ENCODE data around the gene BICDL2. TPM values are rescaled to one million over a fixed set of nuclear protein-coding genes. Genes with fewer than 3 reads are reported as not detected.

BICDL2 gene
- total RNA-seq, 2 experiments from 2014 or later: not detected

DNA sequence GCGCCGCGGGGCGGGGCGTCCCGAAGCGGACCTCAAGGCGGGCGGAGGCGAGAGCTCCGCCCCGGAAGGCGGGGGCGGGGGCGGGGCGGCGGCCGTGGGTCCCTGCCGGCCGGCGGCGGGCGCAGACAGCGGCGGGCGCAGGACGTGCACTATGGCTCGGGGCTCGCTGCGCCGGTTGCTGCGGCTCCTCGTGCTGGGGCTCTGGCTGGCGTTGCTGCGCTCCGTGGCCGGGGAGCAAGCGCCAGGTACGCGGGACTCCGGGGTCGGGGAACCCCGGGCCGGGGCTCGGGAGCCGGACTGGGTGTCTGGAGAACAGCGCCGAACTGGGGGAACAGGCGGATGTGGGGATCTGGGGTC is 16.5 kb downstream of the BICDL2 start, which contains the start of gene TNFRSF12A:
Gene TNFRSF12A (plus strand): TSS at position 122 of the 357 bp plus-strand sequence. CDS start 30 bp downstream, at position 152.
- peaks cover 5% of the 10 kb centered on the region for H3K27me3 Mint-ChIP-seq (ENCODE audit: low read depth)
- H3K4me1 Mint-ChIP-seq (ENCODE audit: low read depth): peaks cover 47% of the 10 kb centered on the region
- intact Hi-C loops (cut with micrococcal nuclease): loop anchor here (2.0 to 5.0 kb wide), 7 partner anchors 15 to 973 kb away; partner anchors contain the start of genes CLUAP1, NTHL1, SRRM2 and TSC2
- H3K4me3 Mint-ChIP-seq: peak within 1 kb of the TSS; percentile 95
- peak; percentile 62 for DNase-seq
- peaks cover 2% of the 10 kb centered on the region for H3K36me3 Mint-ChIP-seq (ENCODE audit: low read depth)
- peak within 1 kb of the TSS; percentile 98 for H3K27ac Mint-ChIP-seq
- CTCF ChIA-PET: interaction anchor here (1.4 to 17.7 kb wide), 4 partner anchors 8 to 46 kb away, joined by 4 to 310 read pairs (median 40); partner anchors contain the start of gene CLDN9
- no peaks in the 10 kb centered on the region for H3K9me3 Mint-ChIP-seq

DNA sequence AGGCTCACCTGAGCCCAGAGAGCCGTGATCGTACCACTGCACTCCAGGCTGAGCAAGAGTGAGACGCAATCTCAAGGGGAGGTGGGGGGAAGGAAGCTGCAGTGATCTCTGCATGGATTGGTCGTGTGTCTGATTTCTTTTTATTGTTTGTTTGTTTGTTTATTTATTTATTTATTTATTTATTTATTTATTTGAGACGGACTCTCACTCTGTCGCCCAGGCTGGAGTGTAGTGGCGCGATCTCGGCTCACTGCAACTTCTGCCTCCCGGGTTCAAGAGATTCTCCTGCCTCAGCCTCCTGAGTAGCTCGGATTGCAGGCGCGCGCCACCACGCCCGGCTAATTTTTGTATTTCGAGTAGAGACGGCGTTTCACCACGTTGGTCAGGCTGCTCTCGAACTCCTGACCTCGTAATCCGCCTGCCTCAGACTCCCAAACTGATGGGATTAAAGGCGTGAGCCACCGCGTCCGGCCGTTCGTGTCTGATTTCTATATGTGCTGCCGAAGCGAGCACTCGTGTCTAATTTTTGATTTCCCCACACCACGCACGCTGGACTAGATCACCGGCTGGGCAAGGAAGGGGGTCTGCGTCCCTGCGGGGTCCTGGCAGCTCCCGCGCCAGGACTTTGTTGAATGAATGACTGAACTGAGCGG is 17.0 kb downstream of the BICDL2 start:
- Mint-ChIP-seq H3K4me1 (ENCODE audit: low read depth) (peaks cover 44% of the 10 kb centered on the region), H3K27me3 (ENCODE audit: low read depth) (peaks cover 5% of the 10 kb centered on the region), H3K36me3 (ENCODE audit: low read depth) (peaks cover 2% of the 10 kb centered on the region), H3K27ac (peak overlapping the region; percentile 46), H3K9me3 (no peaks in the 10 kb centered on the region), H3K4me3 (peak overlapping the region; percentile 79)
- CTCF ChIA-PET: interaction anchor here (0.7 to 17.7 kb wide), 5 partner anchors 8 to 129 kb away, joined by 3 to 310 read pairs (median 14); partner anchors contain the start of gene CLDN9
- intact Hi-C loops (cut with micrococcal nuclease): loop anchor here (2.0 to 5.0 kb wide), 7 partner anchors 15 to 972 kb away; partner anchors contain the start of genes CLUAP1, NTHL1, SRRM2 and TSC2
- DNase-seq: no peak

DNA sequence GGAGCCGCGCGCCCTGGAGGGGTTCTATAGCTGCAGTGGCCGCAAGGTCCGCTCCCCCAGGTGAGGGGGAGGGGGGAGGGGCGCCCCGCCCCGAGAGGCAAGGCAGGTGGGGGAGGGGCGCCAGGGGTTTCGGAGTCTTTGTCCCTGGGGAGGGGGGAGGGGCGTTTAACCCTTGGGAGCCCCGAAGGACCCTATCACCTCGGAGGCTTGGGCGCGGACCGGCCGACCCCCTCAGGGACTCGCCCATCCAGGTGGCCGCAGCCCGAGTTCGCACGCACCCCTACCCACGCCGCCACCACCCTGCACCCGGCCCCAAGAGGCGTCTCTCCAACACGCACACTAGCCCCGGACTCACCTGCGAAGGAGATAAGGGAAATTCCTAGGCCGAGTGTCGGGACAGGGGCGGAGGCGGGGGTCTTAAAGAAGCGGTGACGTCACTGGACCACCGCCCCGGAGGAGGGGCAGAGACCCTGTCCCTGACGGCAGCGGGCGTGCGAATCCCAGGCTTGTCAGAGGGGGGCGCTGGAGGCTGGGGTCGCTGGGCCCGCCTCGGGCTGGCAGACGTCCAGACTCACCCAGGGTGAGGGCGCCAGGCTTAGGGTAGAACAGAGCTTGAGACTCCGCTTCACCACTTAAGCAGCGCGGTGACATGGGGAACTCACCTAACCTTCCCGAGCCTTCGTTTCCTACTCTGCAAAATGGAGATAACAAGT is 18.8 kb downstream of the BICDL2 start, which contains the start of gene CLDN6:
Gene CLDN6 (minus strand): TSS at position 390 of the 713 bp plus-strand sequence. CDS start 2,162 bp downstream, outside the sequence.
- H3K27ac Mint-ChIP-seq: no peak within 1 kb of the TSS
- H3K9me3 Mint-ChIP-seq: no peaks in the 10 kb centered on the region
- H3K36me3 Mint-ChIP-seq (ENCODE audit: low read depth): no peaks in the 10 kb centered on the region
- intact Hi-C loops (cut with micrococcal nuclease): no loop called here
- peaks cover 36% of the 10 kb centered on the region for H3K4me1 Mint-ChIP-seq (ENCODE audit: low read depth)
- H3K4me3 Mint-ChIP-seq: no peak within 1 kb of the TSS
- DNase-seq: peak; percentile 58
- CTCF ChIA-PET: interaction anchor here (1.0 to 17.7 kb wide), 3 partner anchors 10 to 14 kb away, joined by 4 to 310 read pairs (median 67); partner anchors contain the start of gene CLDN9
- H3K27me3 Mint-ChIP-seq (ENCODE audit: low read depth): peaks cover 5% of the 10 kb centered on the region

DNA sequence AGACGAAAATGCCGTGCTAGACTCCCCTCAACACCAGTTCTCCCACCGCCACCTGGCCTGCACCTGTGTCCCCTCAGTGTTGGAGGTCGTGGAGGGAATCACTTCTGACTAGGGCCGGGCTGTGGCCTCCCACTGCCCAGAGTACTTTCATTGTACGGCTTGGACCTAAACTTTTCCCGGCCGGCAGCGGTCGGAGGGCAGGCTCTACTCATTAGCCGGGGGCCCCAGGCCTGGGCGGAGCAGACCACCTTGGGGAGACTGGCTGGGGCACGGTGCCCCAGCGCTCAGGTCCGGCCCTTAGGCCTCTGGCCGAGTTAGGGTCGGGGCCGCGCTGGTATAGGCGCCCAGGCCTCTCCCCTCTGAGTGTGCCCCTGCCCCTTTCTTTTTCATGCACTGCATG is 19.4 kb downstream of the BICDL2 start:
- H3K4me1 Mint-ChIP-seq (ENCODE audit: low read depth): peaks cover 31% of the 10 kb centered on the region
- no peaks in the 10 kb centered on the region for H3K36me3 Mint-ChIP-seq (ENCODE audit: low read depth)
- no peak for DNase-seq
- CTCF ChIA-PET: no interaction called here
- no peak overlapping the region for H3K4me3 Mint-ChIP-seq
- H3K27ac Mint-ChIP-seq: no peak overlapping the region
- intact Hi-C loops (cut with micrococcal nuclease): no loop called here
- H3K9me3 Mint-ChIP-seq: no peaks in the 10 kb centered on the region
- H3K27me3 Mint-ChIP-seq (ENCODE audit: low read depth): peaks cover 5% of the 10 kb centered on the region

DNA sequence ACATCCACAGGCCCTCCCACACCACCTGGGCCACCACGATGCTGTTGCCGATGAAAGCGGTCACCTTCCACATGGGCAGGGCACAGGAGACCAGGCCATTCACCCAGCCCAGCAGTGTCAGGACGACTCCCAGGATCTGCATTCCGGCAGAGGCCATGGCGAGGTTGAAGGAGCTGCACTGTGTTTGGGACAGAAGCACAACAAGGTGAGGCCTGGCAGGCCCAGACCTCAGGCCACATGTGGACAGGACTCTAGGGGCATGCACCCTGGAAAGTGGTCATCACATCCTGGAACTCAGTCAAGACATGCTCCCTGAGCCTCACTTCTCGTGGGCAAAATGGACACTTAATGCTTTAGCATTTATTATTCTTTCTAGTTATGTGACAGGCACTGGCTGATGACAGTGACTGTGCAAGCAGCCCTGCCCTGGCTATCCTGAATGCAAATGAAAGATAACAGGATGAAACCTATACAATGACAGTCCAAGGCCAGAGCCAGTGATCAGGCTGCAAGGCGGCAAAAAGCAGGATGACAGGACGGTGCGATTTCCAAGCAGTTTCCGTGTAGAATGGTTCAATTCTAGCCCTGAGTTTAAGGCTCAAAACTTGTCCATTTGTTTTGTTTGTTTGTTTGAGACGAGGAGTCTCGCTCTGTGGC is 20.8 kb downstream of the BICDL2 start:
- no peak for DNase-seq
- Mint-ChIP-seq H3K4me3 (no peak overlapping the region), H3K4me1 (ENCODE audit: low read depth) (peaks cover 22% of the 10 kb centered on the region), H3K27me3 (ENCODE audit: low read depth) (peaks cover 5% of the 10 kb centered on the region), H3K36me3 (ENCODE audit: low read depth) (no peaks in the 10 kb centered on the region), H3K27ac (no peak overlapping the region), H3K9me3 (no peaks in the 10 kb centered on the region)
- CTCF ChIA-PET: no interaction called here
- intact Hi-C loops (cut with micrococcal nuclease): no loop called here

DNA sequence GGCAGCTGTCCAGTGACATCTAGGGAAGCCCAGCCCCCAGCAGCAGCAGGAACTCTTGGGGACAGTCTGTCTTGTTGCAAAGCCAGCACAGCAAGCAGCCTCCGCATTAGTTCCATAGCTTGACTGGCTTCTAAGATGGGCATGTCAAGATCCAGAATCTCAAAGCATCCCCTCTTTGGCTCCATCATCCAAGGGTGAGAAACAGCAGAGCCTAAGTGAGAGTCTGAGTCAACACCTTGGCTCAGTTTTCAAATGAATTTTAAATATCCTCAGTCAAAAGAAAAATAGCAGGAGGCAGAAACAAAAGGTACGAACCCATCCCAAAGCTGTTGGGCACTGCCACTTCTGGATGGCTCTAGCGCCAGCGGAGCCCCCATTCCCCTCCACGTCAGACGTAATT is 21.8 kb downstream of the BICDL2 start:
- Mint-ChIP-seq H3K4me3 (no peak overlapping the region), H3K36me3 (ENCODE audit: low read depth) (no peaks in the 10 kb centered on the region), H3K4me1 (ENCODE audit: low read depth) (peaks cover 16% of the 10 kb centered on the region), H3K9me3 (no peaks in the 10 kb centered on the region), H3K27ac (no peak overlapping the region), H3K27me3 (ENCODE audit: low read depth) (peaks cover 4% of the 10 kb centered on the region)
- DNase-seq: no peak
- intact Hi-C loops (cut with micrococcal nuclease): no loop called here
- CTCF ChIA-PET: no interaction called here

DNA sequence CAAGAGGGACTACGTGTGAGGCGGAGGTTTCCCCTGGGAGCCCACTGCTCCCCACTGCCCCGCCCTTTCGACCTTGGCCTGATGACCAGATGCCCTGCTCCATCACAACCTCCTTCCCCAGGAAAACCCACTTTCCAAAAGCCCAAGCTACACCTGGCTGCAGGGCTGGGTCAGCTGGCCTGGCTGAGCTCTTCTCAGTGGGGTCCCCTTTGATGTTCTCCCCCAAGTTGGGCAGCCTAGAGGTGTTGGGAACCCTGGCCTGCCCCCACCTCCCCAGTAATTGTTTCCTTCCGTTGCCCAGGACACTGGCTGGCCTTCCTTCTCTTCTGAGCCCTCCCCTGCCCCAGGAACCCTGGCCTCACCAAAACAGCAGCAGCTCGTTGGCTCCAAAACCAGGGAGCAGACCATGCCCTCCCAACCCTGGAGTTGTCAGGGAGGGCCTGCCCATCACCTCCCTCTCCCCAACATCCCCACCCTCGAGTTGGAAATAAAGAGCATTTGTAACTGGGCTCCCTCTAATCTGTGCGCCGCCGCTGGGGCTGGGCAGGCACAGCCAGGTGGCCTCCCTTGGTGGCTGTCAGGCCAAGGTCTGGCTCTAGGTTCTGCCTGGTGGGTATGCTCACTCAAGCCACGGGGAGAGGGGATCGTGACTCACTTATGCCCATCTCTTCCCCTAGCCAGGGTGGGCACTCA is 22.6 kb downstream of the BICDL2 start:
- H3K4me3 Mint-ChIP-seq: no peak overlapping the region
- intact Hi-C loops (cut with micrococcal nuclease): no loop called here
- no peak overlapping the region for H3K27ac Mint-ChIP-seq
- peaks cover 3% of the 10 kb centered on the region for H3K27me3 Mint-ChIP-seq (ENCODE audit: low read depth)
- no peak for DNase-seq
- no peaks in the 10 kb centered on the region for H3K36me3 Mint-ChIP-seq (ENCODE audit: low read depth)
- no peaks in the 10 kb centered on the region for H3K9me3 Mint-ChIP-seq
- CTCF ChIA-PET: interaction anchor here (1.0 kb wide), 1 partner anchor 32 kb away, joined by 4 read pairs; no protein-coding TSS in a partner anchor
- H3K4me1 Mint-ChIP-seq (ENCODE audit: low read depth): peaks cover 10% of the 10 kb centered on the region

DNA sequence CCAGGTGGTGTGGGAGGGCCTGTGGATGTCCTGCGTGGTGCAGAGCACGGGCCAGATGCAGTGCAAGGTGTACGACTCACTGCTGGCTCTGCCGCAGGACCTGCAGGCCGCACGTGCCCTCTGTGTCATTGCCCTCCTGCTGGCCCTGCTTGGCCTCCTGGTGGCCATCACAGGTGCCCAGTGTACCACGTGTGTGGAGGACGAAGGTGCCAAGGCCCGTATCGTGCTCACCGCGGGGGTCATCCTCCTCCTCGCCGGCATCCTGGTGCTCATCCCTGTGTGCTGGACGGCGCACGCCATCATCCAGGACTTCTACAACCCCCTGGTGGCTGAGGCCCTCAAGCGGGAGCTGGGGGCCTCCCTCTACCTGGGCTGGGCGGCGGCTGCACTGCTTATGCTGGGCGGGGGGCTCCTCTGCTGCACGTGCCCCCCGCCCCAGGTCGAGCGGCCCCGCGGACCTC is 23.2 kb downstream of the BICDL2 start:
- intact Hi-C loops (cut with micrococcal nuclease): no loop called here
- peaks cover 2% of the 10 kb centered on the region for H3K27me3 Mint-ChIP-seq (ENCODE audit: low read depth)
- H3K9me3 Mint-ChIP-seq: no peaks in the 10 kb centered on the region
- no peak overlapping the region for H3K4me3 Mint-ChIP-seq
- peaks cover 14% of the 10 kb centered on the region for H3K4me1 Mint-ChIP-seq (ENCODE audit: low read depth)
- H3K27ac Mint-ChIP-seq: no peak overlapping the region
- CTCF ChIA-PET: interaction anchor here (1.0 kb wide), 1 partner anchor 31 kb away, joined by 4 read pairs; no protein-coding TSS in a partner anchor
- no peak for DNase-seq
- no peaks in the 10 kb centered on the region for H3K36me3 Mint-ChIP-seq (ENCODE audit: low read depth)

DNA sequence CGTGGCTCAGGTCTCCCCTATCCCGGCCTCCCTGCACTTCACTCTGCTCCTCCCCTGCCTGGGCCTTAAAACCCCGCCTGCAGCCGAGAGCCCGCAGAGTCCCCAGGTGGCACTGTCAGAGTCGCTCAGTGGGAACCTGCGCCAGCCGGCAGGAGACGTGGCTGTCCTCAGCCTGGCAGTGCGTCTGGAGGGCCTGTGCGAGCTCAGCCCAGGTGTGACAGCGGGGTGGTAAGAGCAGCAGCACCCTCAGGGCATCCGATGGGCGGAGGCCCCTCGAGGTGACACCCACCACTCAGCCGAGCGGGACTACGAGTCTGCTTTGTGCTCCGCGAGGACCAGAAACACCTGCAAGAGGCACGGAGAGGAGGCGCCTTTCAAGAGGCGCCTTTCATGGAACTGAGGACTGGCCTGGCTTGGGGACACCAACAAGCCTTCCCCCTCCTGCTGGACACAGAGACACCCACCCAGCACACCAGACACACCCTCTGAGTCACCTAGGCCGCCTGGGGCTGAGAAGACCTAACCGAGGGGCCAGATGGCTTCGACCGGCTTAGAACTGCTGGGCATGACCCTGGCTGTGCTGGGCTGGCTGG is 23.8 kb downstream of the BICDL2 start, which contains the start of gene CLDN9:
Gene CLDN9 (plus strand): TSS at position 96 of the 593 bp plus-strand sequence. CDS start 440 bp downstream, at position 536.
- Mint-ChIP-seq H3K27ac (no peak within 1 kb of the TSS), H3K9me3 (no peaks in the 10 kb centered on the region), H3K4me1 (ENCODE audit: low read depth) (peaks cover 15% of the 10 kb centered on the region), H3K4me3 (no peak within 1 kb of the TSS), H3K36me3 (ENCODE audit: low read depth) (no peaks in the 10 kb centered on the region), H3K27me3 (ENCODE audit: low read depth) (no peaks in the 10 kb centered on the region)
- intact Hi-C loops (cut with micrococcal nuclease): no loop called here
- DNase-seq: no peak
- CTCF ChIA-PET: interaction anchor here (13.3 kb wide), 1 partner anchor 14 kb away, joined by 310 read pairs; the partner anchor contains the start of genes CLDN6, HCFC1R1, THOC6 and TNFRSF12A

DNA sequence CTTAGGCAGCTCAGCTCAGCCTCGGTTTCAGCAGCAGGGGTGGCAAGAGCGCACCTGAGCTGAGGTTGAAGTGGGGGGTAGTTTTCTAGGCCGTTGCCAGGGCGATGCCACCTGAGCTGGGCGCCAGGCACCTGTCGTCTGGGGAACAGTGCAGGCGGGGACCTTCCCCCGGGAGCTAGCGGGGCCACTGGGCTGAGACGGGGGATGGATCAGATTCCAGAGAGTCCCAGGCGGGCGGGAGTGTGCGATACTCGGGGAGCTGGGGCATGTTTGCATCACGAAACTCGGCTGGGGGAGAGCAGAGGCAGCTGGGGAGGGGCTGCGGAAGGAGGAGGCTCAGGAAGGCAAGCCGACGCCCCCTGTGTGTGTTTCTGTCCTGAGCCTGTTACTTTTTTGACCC is 24.5 kb downstream of the BICDL2 start:
- H3K4me3 Mint-ChIP-seq: no peak overlapping the region
- peaks cover 22% of the 10 kb centered on the region for H3K4me1 Mint-ChIP-seq (ENCODE audit: low read depth)
- intact Hi-C loops (cut with micrococcal nuclease): no loop called here
- H3K27me3 Mint-ChIP-seq (ENCODE audit: low read depth): no peaks in the 10 kb centered on the region
- H3K36me3 Mint-ChIP-seq (ENCODE audit: low read depth): no peaks in the 10 kb centered on the region
- CTCF ChIA-PET: interaction anchor here (13.3 kb wide), 1 partner anchor 15 kb away, joined by 310 read pairs; the partner anchor contains the start of genes CLDN6, HCFC1R1, THOC6 and TNFRSF12A
- no peak overlapping the region for H3K27ac Mint-ChIP-seq
- DNase-seq: no peak
- H3K9me3 Mint-ChIP-seq: no peaks in the 10 kb centered on the region

DNA sequence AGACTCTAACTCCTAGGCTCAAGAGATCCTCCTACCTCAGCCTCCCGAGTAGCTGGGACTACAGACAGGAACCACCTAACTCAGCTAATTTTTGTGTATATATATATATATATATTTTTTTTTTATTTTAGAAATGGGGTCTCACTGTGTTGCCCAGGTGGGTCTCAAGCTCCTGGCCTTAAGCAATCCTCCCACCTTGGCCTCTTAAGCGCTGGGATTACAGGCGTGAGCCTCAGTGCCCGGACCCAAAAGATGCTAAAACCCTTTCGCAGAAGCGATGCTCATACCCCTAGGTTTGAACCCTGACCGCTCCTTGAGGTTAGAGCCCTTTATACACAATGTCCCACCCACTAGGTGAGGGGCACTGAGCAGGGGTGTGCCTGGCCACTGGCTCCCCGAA is 26.2 kb downstream of the BICDL2 start:
- peaks cover 2% of the 10 kb centered on the region for H3K27me3 Mint-ChIP-seq (ENCODE audit: low read depth)
- CTCF ChIA-PET: interaction anchor here (0.6 to 13.3 kb wide), 2 partner anchors 16 to 386 kb away, joined by 3 to 310 read pairs; partner anchors contain the start of genes CLDN6, HCFC1R1, THOC6 and TNFRSF12A
- H3K4me1 Mint-ChIP-seq (ENCODE audit: low read depth): peaks cover 30% of the 10 kb centered on the region
- DNase-seq: no peak
- H3K4me3 Mint-ChIP-seq: no peak overlapping the region
- intact Hi-C loops (cut with micrococcal nuclease): no loop called here
- no peaks in the 10 kb centered on the region for H3K9me3 Mint-ChIP-seq
- H3K36me3 Mint-ChIP-seq (ENCODE audit: low read depth): no peaks in the 10 kb centered on the region
- no peak overlapping the region for H3K27ac Mint-ChIP-seq

All from activated naive CD4-positive, alpha-beta T cell treated with anti-CD3 and anti-CD28 coated beads for 36 hours (primary cell).